H1 (cell line): ENCODE data around the gene FCMR. TPM values are rescaled to one million over a fixed set of nuclear protein-coding genes. Genes with fewer than 3 reads are reported as not detected.

Source experiments
- CHD1 ChIP-seq: IDR thresholded peaks from 2 replicates; pipeline ENCODE4 v1.6.1; 2012; ENCODE audit warnings: low read depth, low read length, improper control_type of control experiment
- EGR1 ChIP-seq: IDR thresholded peaks from 2 replicates; pipeline ENCODE4 v1.6.1; 2011; ENCODE audit warnings: low read depth, low read length, borderline replicate concordance
- polyA plus RNA-seq, 7 experiments: library from polyadenylated mRNA; depleted of rRNA in 3 of 7; stranded (reverse) in 5 of 7; unstranded in 2 of 7; fragments of >200 nt in 5 of 7; fragments of 200-250 nt in 2 of 7; gene quantifications; 1 replicate in 5 of 7; 2 replicates in 1 of 7; 4 replicates in 1 of 7; pipeline versions ENCODE4 v1.2.1 to v1.2.3, GENCODE V29; 2011 to 2013; ENCODE audit warnings: missing spikeins in 2 of 7, mixed read lengths in 2 of 7
- total RNA-seq: library from RNA; stranded (reverse); fragmentation: NEBNext Ultra II Directional; extraction: Animal tissue kit (Norgen Biotek cat#: 25700); gene quantifications from 2 replicates; pipeline ENCODE4 v1.2.1, GENCODE V29; 2021

Gene FCMR
- total and polyA plus RNA-seq, 2 of the 8 experiments (the other 6 are each of a cell fraction or from before 2014, with no cell fraction given), result 0.53 TPM; not detected in 1

- TF ChIP-seq CHD1 (no peak), EGR1 (no peak)
These were observed 23.0 kb upstream of the FCMR start (continued) for GRCh38 chr1:206944703-206945102.
